ENCODE measurements around the gene SAT1.

SAT1 gene

DNA sequence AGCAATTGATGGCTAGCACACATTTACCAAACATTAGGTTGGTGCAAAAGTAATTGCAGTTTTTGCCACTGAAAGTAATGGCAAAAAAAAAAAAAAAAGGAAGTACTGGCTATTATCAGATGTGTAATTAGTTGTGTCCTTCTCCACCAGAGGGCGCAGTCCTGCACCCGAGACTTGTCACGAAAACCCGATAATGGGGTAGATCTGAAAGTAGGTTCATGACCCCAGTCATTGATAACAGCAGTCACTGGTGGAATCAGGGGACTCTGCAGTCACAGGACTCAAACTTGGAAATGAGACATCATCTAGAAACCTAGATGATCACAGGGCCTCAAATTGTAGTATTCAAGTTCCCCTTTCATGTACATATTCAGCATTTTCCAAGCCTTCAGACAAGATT, 26.8 kb upstream of the SAT1 start:
- H3K9me3 ChIP-seq = no peaks in the 10 kb centered on the region

DNA sequence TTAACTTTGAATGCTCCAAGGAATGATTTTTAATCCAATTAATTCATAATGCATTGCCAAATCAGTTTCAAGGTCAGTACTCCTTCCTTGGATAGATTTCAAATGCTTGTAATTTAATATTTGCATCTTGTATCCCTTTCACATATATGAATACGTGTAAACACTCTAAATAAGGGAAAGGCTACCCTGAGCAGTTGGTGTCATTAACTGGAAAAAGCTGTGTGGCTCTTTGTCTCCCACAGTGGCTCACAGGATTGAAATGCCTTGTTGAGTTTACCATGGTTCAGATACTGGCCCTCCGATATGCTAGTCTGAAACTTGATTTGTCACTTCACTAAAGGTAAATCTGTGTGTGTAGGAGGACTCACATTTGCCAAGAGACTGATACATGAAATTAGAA, 23.2 kb upstream of the SAT1 start:
- no peak for DNase-seq
- Histone ChIP-seq H3K4me1 (no peaks in the 10 kb centered on the region), H3K27me3 (no peaks in the 10 kb centered on the region), H3K36me3 (no peaks in the 10 kb centered on the region), H3K27ac (no peak overlapping the region), H3K4me3 (no peak overlapping the region), H3K9me3 (no peaks in the 10 kb centered on the region)
- TF ChIP-seq, protein P1, sequence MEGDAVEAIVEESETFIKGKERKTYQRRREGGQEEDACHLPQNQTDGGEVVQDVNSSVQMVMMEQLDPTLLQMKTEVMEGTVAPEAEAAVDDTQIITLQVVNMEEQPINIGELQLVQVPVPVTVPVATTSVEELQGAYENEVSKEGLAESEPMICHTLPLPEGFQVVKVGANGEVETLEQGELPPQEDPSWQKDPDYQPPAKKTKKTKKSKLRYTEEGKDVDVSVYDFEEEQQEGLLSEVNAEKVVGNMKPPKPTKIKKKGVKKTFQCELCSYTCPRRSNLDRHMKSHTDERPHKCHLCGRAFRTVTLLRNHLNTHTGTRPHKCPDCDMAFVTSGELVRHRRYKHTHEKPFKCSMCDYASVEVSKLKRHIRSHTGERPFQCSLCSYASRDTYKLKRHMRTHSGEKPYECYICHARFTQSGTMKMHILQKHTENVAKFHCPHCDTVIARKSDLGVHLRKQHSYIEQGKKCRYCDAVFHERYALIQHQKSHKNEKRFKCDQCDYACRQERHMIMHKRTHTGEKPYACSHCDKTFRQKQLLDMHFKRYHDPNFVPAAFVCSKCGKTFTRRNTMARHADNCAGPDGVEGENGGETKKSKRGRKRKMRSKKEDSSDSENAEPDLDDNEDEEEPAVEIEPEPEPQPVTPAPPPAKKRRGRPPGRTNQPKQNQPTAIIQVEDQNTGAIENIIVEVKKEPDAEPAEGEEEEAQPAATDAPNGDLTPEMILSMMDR (IDR thresholded peaks at IDR 0.05) = no peak
- intact Hi-C loops (cut with DNase I; ENCODE audit: low total_unique reads) = no loop called here

More for the DNA sequence above, 26.8 kb upstream of the SAT1 start:
- DNase-seq = peak in 1 of 2 donors; percentile 43
- Histone ChIP-seq H3K27me3 (no peaks in the 10 kb centered on the region), H3K4me3 (no peak overlapping the region), H3K27ac (no peak overlapping the region), H3K36me3 (no peaks in the 10 kb centered on the region), H3K4me1 (peaks cover 0 to 6% (median 2%) of the 10 kb centered on the region in 4 donors)
- TF ChIP-seq, protein P1 (IDR thresholded peaks at IDR 0.05) = peak; percentile 6 to 20
- intact Hi-C loops (cut with DNase I; ENCODE audit: low total_unique reads) = no loop called here

DNA sequence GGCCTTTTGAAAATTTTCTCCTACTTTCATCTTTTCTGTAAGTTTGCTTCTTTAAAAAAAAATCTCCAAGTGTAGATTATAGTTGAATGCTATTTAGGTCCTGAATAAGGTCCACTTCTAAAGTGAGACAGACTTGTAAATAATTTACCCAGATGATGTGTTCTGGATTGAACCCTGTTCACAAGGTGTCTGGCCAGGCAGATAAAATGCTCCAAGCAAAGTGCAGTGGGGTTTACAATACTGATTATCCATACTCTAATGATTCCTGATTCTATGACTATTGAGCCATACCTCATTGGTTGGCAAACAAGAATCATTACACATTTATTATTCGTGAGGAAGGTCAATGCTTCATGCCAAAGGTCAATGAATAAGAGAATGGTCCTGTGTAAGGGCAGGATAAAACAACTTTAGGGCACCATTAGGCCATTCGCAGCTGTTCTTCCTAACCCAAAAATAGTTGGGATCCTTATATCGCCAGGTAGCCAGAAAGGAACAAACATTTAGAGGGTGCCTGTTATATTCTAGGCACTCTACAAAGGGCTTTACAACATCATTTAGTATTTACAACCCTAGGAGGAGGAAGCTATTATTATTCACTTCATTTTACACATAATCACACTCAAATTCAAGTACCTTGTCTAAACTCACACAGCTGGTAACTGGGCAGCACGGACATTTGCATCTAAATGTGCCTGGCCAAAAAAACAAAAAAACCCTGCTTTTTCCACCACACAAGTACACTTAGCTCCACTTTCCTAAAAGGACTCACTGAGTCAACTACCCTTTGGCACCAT, 18.6 kb upstream of the SAT1 start:
- Histone ChIP-seq H3K27me3 (no peaks in the 10 kb centered on the region), H3K9me3 (peaks cover 0 to 3% (median 0%) of the 10 kb centered on the region in 3 donors), H3K27ac (no peak overlapping the region), H3K36me3 (no peaks in the 10 kb centered on the region), H3K4me1 (no peaks in the 10 kb centered on the region), H3K4me3 (no peak overlapping the region)
- TF ChIP-seq, protein P1 (IDR thresholded peaks at IDR 0.05) = no peak
- intact Hi-C loops (cut with DNase I; ENCODE audit: low total_unique reads) = no loop called here
- DNase-seq = no peak

DNA sequence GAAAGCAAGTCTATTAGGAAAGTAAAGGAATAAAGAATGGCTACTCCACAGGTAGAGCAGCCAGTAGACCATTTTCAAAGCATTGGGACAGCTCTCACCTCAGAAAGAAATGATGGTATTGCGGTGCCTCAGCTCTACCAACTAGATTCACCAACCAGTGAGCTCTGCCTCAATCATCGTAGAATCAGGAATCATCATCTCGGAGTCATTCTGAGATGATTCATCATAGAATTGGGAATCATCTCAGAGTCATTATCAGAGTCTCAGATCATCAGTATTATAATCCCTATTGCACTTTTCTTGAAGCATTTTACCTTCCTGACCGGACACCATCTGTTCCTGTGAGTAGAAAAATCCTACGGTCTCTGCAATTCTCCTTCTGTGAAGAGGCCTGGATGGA, 17.5 kb upstream of the SAT1 start:
- H3K4me1 ChIP-seq = no peaks in the 10 kb centered on the region
- intact Hi-C loops (cut with DNase I; ENCODE audit: low total_unique reads) = no loop called here
- H3K27me3 ChIP-seq = no peaks in the 10 kb centered on the region
- peaks cover 0 to 3% (median 0%) of the 10 kb centered on the region in 3 donors for H3K9me3 ChIP-seq
- TF ChIP-seq, protein P1 (IDR thresholded peaks at IDR 0.05) = no peak
- H3K36me3 ChIP-seq = no peaks in the 10 kb centered on the region
- H3K4me3 ChIP-seq = no peak overlapping the region
- no peak overlapping the region for H3K27ac ChIP-seq
- no peak for DNase-seq

DNA sequence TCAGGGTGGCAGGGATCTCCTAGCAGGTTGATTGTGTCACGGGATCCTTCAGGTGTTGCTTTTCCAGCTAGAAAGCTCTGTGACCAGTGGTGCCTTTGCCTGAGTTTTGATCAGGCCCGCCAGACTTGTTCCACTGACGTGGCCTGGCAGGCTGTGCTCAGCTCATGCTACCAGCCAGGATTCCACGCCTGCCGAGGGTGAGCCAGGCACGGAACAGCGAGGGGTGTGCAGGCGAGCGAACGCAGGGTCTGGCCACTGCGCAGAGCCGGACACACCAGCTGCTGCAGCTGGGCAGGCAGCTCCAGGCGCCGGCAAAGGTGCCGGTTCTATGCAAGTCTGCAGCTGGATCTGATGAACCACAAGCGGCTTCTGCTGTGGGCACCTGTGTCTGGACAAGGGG, 17.1 kb upstream of the SAT1 start:
- intact Hi-C loops (cut with DNase I; ENCODE audit: low total_unique reads) = no loop called here
- no peaks in the 10 kb centered on the region for H3K27me3 ChIP-seq
- no peaks in the 10 kb centered on the region for H3K36me3 ChIP-seq
- H3K4me3 ChIP-seq = no peak overlapping the region
- no peak overlapping the region for H3K27ac ChIP-seq
- no peak for DNase-seq
- H3K4me1 ChIP-seq = no peaks in the 10 kb centered on the region
- H3K9me3 ChIP-seq = peaks cover 0 to 3% (median 0%) of the 10 kb centered on the region in 3 donors
- TF ChIP-seq, protein P1 (IDR thresholded peaks at IDR 0.05) = no peak

All from tibial artery (tissue), 4 donors.